Parathyroid adenoma (tissue), 2 donors: ENCODE data around the gene THAP7.

Source experiments
- H2AFZ ChIP-seq: fragments of 300-600 bp; sonication (generic); one replicate; pipeline ENCODE4 v1.7.0; 2017; ENCODE audit warnings: antibody characterized with exemption, mild to moderate bottlenecking
- H3K27ac ChIP-seq: fragments of 300-600 bp; sonication (generic); one replicate; pipeline ENCODE4 v1.7.0; 2017
- H3K27me3 ChIP-seq: fragments of 300-600 bp; sonication (generic); one replicate; pipeline ENCODE4 v1.7.0; 2017; ENCODE audit warnings: low read length; ENCODE audit not compliant: control insufficient read depth, insufficient read depth
- H3K36me3 ChIP-seq: fragments of 300-600 bp; sonication (generic); one replicate; pipeline ENCODE4 v1.7.0; 2017; ENCODE audit warnings: low read length; ENCODE audit not compliant: control insufficient read depth, insufficient read depth
- H3K4me1 ChIP-seq: fragments of 300-600 bp; sonication (generic); one replicate; pipeline ENCODE4 v1.7.0; 2017; ENCODE audit warnings: control low read depth
- H3K4me2 ChIP-seq: fragments of 300-600 bp; sonication (generic); one replicate; pipeline ENCODE4 v1.7.0; 2017; ENCODE audit warnings: low read length
- H3K4me3 ChIP-seq: fragments of 300-600 bp; sonication (generic); one replicate; pipeline ENCODE4 v1.7.0; 2017; ENCODE audit warnings: low read depth, low read length
- H3K79me2 ChIP-seq: fragments of 300-600 bp; sonication (generic); one replicate; pipeline ENCODE4 v1.7.0; 2017; ENCODE audit warnings: control low read depth
- H3K9ac ChIP-seq: fragments of 300-600 bp; sonication (generic); one replicate; pipeline ENCODE4 v1.7.0; 2017; ENCODE audit warnings: mild to moderate bottlenecking
- H3K9me3 ChIP-seq: fragments of 300-600 bp; sonication (generic); one replicate; pipeline ENCODE4 v1.7.0; 2017; ENCODE audit warnings: low read length; ENCODE audit not compliant: control insufficient read depth
- TF ChIP-seq, protein P1 (sequence below): fragments of 300-600 bp; sonication (generic); IDR thresholded peaks from one replicate; pipeline ENCODE4 v1.7.0; 2017; ENCODE audit warnings: antibody characterized with exemption, mild to moderate bottlenecking
- donor health status: primary hyperparathyroidism.

THAP7 gene

DNA sequence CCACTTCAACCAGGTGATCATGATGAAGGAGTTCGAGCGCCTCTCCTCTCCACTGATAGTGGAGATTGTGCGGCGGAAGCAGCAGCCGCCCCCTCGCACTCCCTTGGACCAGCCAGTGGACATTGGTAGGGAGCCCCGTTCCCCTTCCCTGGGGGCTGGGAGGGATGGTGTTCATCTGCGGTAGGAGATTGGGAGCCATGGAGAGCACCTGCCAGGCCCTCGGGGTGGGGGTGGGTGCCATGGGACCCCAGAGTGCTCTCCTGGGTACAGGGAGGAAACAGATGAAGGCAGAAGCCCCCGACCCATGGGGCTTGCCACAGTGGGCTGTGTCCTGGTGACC lies 7.0 kb downstream of the THAP7 start:
- Histone ChIP-seq H3K4me2 (no peak overlapping the region), H3K27me3 (no peaks in the 10 kb centered on the region), H3K27ac (no peak overlapping the region), H3K4me3 (no peak overlapping the region), H3K9ac (no peak overlapping the region), H3K9me3 (no peaks in the 10 kb centered on the region), H2AFZ (no peak overlapping the region), H3K79me2 (no peaks in the 10 kb centered on the region), H3K36me3 (no peaks in the 10 kb centered on the region), H3K4me1 (no peaks in the 10 kb centered on the region)
- TF ChIP-seq, protein P1, sequence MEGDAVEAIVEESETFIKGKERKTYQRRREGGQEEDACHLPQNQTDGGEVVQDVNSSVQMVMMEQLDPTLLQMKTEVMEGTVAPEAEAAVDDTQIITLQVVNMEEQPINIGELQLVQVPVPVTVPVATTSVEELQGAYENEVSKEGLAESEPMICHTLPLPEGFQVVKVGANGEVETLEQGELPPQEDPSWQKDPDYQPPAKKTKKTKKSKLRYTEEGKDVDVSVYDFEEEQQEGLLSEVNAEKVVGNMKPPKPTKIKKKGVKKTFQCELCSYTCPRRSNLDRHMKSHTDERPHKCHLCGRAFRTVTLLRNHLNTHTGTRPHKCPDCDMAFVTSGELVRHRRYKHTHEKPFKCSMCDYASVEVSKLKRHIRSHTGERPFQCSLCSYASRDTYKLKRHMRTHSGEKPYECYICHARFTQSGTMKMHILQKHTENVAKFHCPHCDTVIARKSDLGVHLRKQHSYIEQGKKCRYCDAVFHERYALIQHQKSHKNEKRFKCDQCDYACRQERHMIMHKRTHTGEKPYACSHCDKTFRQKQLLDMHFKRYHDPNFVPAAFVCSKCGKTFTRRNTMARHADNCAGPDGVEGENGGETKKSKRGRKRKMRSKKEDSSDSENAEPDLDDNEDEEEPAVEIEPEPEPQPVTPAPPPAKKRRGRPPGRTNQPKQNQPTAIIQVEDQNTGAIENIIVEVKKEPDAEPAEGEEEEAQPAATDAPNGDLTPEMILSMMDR, result no peak

DNA sequence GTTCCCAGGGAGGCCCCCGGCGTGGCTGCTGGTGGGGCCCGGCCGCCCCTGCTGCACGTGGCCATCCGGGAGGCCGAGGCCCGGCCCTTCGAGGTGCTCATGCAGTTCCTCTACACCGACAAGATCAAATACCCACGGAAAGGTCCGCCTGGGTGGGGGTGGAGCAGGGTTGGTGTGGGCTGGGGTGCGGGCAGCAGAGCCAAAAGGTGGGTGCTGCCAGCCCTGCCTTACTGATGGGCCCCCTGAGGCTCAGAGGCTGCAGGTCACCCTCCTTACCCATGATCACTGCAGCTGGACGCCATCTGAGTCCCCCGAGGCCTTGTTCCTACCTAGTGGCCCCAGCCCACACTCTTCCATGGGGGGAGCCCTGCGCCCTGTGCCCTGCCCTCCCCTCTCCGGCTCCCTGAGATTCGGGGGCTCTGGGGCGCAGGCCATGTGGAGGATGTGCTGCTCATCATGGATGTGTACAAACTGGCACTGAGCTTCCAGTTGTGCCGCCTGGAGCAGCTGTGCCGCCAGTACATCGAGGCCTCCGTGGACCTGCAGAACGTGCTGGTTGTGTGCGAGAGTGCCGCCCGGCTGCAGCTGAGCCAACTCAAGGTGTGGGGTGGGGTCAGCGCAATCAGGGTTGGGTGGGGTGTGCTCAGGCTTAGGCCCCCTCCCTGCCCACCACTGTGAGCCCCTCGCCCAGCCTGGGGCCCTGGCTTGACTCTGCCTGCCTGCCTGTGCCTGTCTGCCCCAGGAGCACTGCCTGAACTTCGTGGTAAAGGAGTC lies 7.6 kb downstream of the THAP7 start:
- TF ChIP-seq, protein P1, result no peak
- no peaks in the 10 kb centered on the region for H3K4me1 ChIP-seq
- H3K27me3 ChIP-seq, result no peaks in the 10 kb centered on the region
- H3K9me3 ChIP-seq, result no peaks in the 10 kb centered on the region
- no peak overlapping the region for H2AFZ ChIP-seq
- no peak overlapping the region for H3K27ac ChIP-seq
- H3K79me2 ChIP-seq, result no peaks in the 10 kb centered on the region
- no peaks in the 10 kb centered on the region for H3K36me3 ChIP-seq
- no peak overlapping the region for H3K4me3 ChIP-seq
- H3K4me2 ChIP-seq, result no peak overlapping the region
- H3K9ac ChIP-seq, result no peak overlapping the region

DNA sequence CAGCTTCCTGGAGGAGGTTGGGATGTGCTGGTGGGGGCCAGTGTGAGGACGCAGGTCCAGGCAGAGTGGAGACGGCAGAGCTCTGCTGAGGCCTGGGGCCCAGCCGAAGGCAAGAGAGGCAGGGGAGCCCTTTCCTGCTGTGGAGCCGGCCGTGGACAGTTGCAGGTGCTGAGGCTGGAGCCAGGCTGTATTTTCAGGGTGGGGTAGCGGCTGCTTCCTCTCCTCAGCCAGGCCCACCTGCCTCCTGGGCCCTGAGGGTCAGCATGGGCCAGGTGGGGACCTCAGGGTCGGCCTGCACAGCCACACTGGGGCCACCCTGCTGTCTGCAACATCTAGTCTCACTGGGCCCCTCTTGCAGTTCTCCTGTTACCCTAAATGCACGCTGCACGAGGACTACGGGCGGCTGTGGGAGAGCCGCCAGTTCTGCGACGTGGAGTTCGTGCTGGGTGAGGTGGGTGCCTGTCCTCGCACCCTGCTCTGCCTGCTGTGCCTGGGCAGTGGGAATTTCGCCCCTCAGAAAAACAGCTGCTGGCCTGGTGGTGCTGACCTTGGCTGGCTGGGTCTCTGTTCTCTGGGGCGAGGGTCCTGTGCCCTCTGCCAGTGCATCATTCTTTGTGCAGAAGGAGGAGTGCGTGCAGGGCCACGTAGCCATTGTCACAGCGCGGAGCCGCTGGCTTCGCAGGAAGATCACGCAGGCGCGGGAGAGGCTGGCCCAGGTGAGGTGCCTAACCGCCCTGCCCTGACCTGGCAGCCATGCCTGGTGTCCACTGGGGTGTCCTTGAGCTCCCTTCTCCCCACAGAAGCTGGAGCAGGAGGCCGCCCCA lies 8.4 kb downstream of the THAP7 start:
- Histone ChIP-seq H2AFZ (no peak overlapping the region), H3K9ac (no peak overlapping the region), H3K36me3 (no peaks in the 10 kb centered on the region), H3K4me1 (no peaks in the 10 kb centered on the region), H3K79me2 (no peaks in the 10 kb centered on the region), H3K4me2 (no peak overlapping the region), H3K9me3 (no peaks in the 10 kb centered on the region), H3K27ac (no peak overlapping the region), H3K27me3 (no peaks in the 10 kb centered on the region), H3K4me3 (no peak overlapping the region)
- TF ChIP-seq, protein P1, result no peak

DNA sequence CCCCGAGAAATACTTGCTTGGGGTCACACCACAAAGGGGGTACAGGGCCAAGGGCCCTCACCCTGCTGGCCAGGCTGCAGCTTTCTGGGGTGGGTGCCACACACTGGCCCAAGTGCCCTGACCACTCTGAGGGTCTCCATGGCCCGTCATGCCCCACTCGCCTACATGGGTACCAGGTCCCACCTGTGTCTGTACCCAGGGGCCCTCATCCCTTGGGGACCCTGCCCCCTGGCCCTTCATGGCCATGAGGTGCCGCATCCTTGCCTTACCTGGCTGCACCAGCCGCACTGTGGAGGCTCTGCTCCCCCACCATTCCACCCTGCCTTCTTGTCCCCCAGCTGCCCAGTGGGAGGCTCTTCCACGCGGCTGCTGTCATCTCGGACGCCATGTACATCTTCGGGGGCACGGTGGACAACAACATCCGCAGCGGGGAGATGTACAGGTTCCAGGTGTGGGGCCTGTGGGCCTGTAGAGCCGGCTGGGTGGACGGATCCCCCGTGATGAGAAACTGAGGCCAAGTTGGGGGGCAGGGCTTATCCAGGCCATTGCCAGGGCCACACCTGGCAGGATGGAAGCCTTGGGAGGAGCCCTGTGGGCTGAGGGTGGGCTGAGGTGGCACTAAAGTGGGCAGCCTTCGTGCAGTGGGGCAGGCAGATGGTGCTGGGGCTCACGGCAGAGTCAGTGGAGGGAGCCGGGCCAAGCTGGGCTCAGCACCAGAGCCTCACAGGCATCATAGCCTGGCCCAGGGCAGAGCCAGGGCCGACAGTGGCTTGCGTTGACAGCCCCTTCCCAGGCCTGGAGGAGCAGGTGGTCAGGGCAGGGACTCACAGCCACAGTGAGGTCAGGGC lies 9.2 kb downstream of the THAP7 start:
- no peak overlapping the region for H2AFZ ChIP-seq
- H3K27ac ChIP-seq, result no peak overlapping the region
- TF ChIP-seq, protein P1, result no peak
- H3K36me3 ChIP-seq, result no peaks in the 10 kb centered on the region
- no peak overlapping the region for H3K4me3 ChIP-seq
- no peaks in the 10 kb centered on the region for H3K27me3 ChIP-seq
- H3K4me2 ChIP-seq, result no peak overlapping the region
- no peaks in the 10 kb centered on the region for H3K9me3 ChIP-seq
- H3K9ac ChIP-seq, result no peak overlapping the region
- no peaks in the 10 kb centered on the region for H3K79me2 ChIP-seq
- no peaks in the 10 kb centered on the region for H3K4me1 ChIP-seq
